HEK293T (cell line): ENCODE measurements around the gene KCNMA1.

Source experiments
- BHLHE40 ChIP-seq: fragments of 450-650 bp; IDR thresholded peaks from 2 replicates; pipeline ENCODE4 v1.6.1; 2016; ENCODE audit warnings: mild to moderate bottlenecking, moderate library complexity, borderline replicate concordance
- LEF1 ChIP-seq: fragments of 450-650 bp; IDR thresholded peaks from 2 replicates; pipeline ENCODE4 v1.6.1; 2017; ENCODE audit warnings: mild to moderate bottlenecking, borderline replicate concordance
- NFRKB ChIP-seq: fragments of 450-650 bp; IDR thresholded peaks from 2 replicates; pipeline ENCODE4 v1.6.1; 2016; ENCODE audit warnings: mild to moderate bottlenecking, moderate library complexity
- PKNOX1 ChIP-seq: fragments of 450-650 bp; IDR thresholded peaks from 2 replicates; pipeline ENCODE4 v1.6.1; 2016
- SUZ12 ChIP-seq: fragments of 450-650 bp; IDR thresholded peaks from 2 replicates; pipeline ENCODE4 v1.6.1; 2016; ENCODE audit warnings: mild to moderate bottlenecking
- ZNF384 ChIP-seq: fragments of 450-650 bp; IDR thresholded peaks from 2 replicates; pipeline ENCODE4 v1.6.1; 2016

GRCh38 chr10:77386365-77386764, 251.2 kb downstream of the KCNMA1 start:
- TF ChIP-seq ZNF384 = no peak
- no peak for TF ChIP-seq BHLHE40
- TF ChIP-seq LEF1 = no peak
- TF ChIP-seq SUZ12 = no peak
- no peak for TF ChIP-seq PKNOX1
- no peak for TF ChIP-seq NFRKB
